Fibroblast of lung (primary cell): ENCODE measurements around the gene SURF4. TPM values are rescaled to one million over a fixed set of nuclear protein-coding genes. Genes with fewer than 3 reads are reported as not detected.
A peak's percentile ranks its signal among the peaks of the same experiment; 100 is the strongest.

Experiments
- DNase-seq, 2 donors: peaks; one replicate each; pipeline versions ENCODE4 v3.0.0 to v3.0.0-alpha.2; 2010; ENCODE audit warnings: low read depth in 2 of 2
- H2AFZ ChIP-seq: 2 replicates; pipeline ENCODE4 v1.5.1; 2012; ENCODE audit warnings: low read length, control low read depth, inconsistent platforms
- H3K27ac ChIP-seq: 2 replicates; pipeline ENCODE4 v1.5.1; 2011; ENCODE audit warnings: low read length, control low read depth; ENCODE audit not compliant: insufficient read depth
- H3K27me3 ChIP-seq: 2 replicates; pipeline ENCODE4 v1.5.1; 2011; ENCODE audit warnings: mild to moderate bottlenecking, low read length; ENCODE audit not compliant: control insufficient read depth, insufficient read depth
- H3K36me3 ChIP-seq: 2 replicates; pipeline ENCODE4 v1.5.1; 2011; ENCODE audit warnings: low read length; ENCODE audit not compliant: control insufficient read depth, insufficient read depth
- H3K4me1 ChIP-seq: 2 replicates; pipeline ENCODE4 v1.5.1; 2011; ENCODE audit warnings: low read length; ENCODE audit not compliant: control insufficient read depth, insufficient read depth; ENCODE audit errors: extremely low read depth
- H3K4me2 ChIP-seq: 2 replicates; pipeline ENCODE4 v1.5.1; 2011; ENCODE audit warnings: low read length, control low read depth; ENCODE audit not compliant: insufficient read depth; ENCODE audit errors: extremely low read depth
- H3K4me3 ChIP-seq, 4 experiments: fragments of 200-600 bp in 1 of 4; sonication (generic) in 1 of 4; replicated peaks in 1 of 4; 2 replicates each; pipeline ENCODE4 v1.5.1; 2011 to 2016; ENCODE audit warnings: low read length in 4 of 4, low read depth in 3 of 4, mild to moderate bottlenecking in 3 of 4, control low read depth in 2 of 4, inconsistent platforms in 1 of 4, mixed read lengths in 1 of 4; ENCODE audit not compliant: insufficient read depth in 1 of 4; ENCODE audit errors: control extremely low read depth in 1 of 4
- H3K79me2 ChIP-seq: 2 replicates; pipeline ENCODE4 v1.5.1; 2012; ENCODE audit warnings: mild to moderate bottlenecking, low read length, inconsistent platforms; ENCODE audit not compliant: control insufficient read depth, insufficient read depth
- H3K9ac ChIP-seq: 2 replicates; pipeline ENCODE4 v1.5.1; 2011; ENCODE audit warnings: mild to moderate bottlenecking, low read length, control low read depth; ENCODE audit not compliant: insufficient read depth
- H3K9me3 ChIP-seq: 2 replicates; pipeline ENCODE4 v1.5.1; 2012; ENCODE audit warnings: low read depth, low read length; ENCODE audit not compliant: control insufficient read depth, insufficient read depth
- H4K20me1 ChIP-seq: 2 replicates; pipeline ENCODE4 v1.5.1; 2011; ENCODE audit warnings: low read length; ENCODE audit not compliant: control insufficient read depth, insufficient read depth; ENCODE audit errors: extremely low read depth
- CTCF ChIP-seq, 2 donors: IDR thresholded peaks in 1 of 2; conservative IDR thresholded peaks in 1 of 2; 1 replicate in 1 of 2; 2 replicates in 1 of 2; pipeline ENCODE4 v1.5.1; 2011 to 2012; ENCODE audit warnings: low read length in 2 of 2, control low read depth in 1 of 2, inconsistent platforms in 1 of 2, low read depth in 1 of 2, mild to moderate bottlenecking in 1 of 2
- EZH2 ChIP-seq: IDR thresholded peaks from 2 replicates; pipeline ENCODE4 v1.5.1; 2012; ENCODE audit warnings: low read length, control low read depth, mild to moderate bottlenecking; ENCODE audit errors: missing control alignments
- polyA plus RNA-seq, 2 donors: library from polyadenylated mRNA; depleted of rRNA in 1 of 2; stranded (reverse) in 1 of 2; unstranded in 1 of 2; fragments of >200 nt; gene quantifications; 2 replicates each; pipeline ENCODE4 v1.2.1, GENCODE V29; 2011 to 2012; ENCODE audit warnings: missing spikeins in 1 of 2
- total RNA-seq: library from RNA; depleted of rRNA; stranded (reverse); fragments of >200 nt; gene quantifications from 2 replicates; pipeline ENCODE4 v1.2.1, GENCODE V29; 2014

The SURF4 gene
- total and polyA plus RNA-seq, 2 donors (not counting 1 experiment from before 2014, with no cell fraction given), result 338 to 358 TPM

DNA sequence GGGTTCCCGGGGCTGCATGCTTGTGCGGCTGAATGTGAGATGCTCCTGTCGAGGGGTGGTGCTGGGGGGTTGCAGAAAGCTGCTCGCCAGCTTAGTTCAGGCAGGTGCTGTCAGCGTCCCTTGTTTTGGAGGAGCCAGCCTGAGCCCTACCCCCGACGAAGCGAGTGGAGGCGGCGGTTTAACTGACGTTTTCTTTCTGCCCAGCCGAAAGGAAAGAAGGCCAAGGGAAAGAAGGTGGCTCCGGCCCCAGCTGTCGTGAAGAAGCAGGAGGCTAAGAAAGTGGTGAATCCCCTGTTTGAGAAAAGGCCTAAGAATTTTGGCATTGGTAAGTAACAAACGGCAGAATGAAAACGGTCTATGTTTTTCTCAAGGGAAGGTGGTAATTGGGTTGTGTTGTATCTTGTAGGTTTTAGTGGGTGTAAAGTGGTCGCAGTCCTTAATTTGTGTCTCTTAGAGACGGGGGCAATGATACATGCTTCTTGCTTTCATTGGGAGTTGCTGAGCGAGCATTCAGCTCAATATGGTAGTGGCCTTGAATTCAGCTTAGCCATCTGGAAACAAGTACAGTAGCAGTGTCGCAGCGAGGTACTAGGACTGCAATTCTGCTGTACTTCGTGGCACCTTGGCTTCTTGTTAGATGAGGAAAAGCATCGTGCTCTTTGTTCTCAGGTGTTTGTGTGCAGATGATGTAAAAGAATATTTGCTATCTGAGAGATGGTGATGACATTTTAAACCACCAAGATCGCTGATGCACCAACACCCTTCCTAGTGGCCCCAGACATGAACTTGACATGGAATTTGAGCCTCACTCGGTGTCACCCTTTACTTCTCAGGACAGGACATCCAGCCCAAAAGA lies 26.9 kb downstream of the SURF4 start:
- no peak overlapping the region for H2AFZ ChIP-seq
- H3K27ac ChIP-seq, result peak overlapping the region; percentile 92
- H4K20me1 ChIP-seq, result no peaks in the 10 kb centered on the region
- no peak for TF ChIP-seq CTCF (conservative IDR thresholded peaks at IDR 0.05 in 1 of 2, IDR thresholded peaks at IDR 0.05 in 1 of 2; ENCODE audit: low read depth in 1 of 2, low read length in 2 of 2)
- TF ChIP-seq EZH2, result no peak
- no peaks in the 10 kb centered on the region for H3K27me3 ChIP-seq
- peaks cover 11% of the 10 kb centered on the region for H3K4me1 ChIP-seq
- peaks cover 30% of the 10 kb centered on the region for H3K36me3 ChIP-seq
- H3K9me3 ChIP-seq, result no peaks in the 10 kb centered on the region
- H3K9ac ChIP-seq, result peak overlapping the region; percentile 97
- DNase-seq, result no peak
- peak overlapping the region; percentile 100 for H3K4me2 ChIP-seq
- peaks cover 43% of the 10 kb centered on the region for H3K79me2 ChIP-seq
- peak overlapping the region; percentile 81 to 95 (median 92) for H3K4me3 ChIP-seq

DNA sequence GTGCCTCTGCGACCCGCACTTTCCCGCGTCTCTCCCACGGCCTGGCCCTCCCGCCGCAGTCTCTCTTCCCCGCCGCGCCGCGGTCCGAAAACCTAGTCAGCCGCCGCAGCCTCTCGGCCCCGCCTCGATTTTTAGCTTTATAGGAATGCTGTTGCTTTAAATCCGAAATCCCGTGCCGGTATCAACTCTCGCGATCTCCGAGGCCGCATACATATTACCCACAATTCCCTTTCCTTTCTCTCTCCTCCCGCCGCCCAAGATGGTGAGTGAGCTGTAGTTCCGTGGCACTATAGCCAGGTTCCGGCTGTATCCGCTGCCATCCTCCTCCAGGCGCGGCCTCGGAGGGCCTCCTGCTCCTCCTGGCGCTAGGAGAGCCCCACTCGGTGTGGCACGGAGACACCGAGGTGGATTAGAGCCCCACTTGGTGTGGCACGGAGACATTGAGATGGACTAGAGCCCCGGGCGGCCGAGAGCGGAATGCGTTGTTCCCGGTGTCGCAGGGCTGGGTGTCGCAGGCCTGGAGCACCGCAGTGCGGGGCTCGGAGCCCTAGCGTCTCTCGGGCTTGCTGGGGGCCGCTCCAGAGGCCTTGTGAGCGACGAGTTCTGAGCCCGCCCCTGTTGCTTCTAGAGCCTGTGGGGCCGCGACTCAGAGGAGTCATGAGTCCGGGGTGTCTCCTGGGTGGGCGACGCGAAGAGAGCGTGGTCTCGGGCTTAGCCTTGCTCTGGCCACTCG lies 27.7 kb downstream of the SURF4 start, which contains the start of the genes MED22 and RPL7A:
TSS of gene MED22 (minus strand) at position 147 of the 733 bp plus-strand sequence. CDS start 1,469 bp downstream, outside the sequence.
TSS of gene RPL7A (plus strand) at position 234 of the 733 bp plus-strand sequence. CDS start at position 260, 26 bp downstream.
- no peaks in the 10 kb centered on the region for H3K9me3 ChIP-seq
- peaks cover 35% of the 10 kb centered on the region for H3K36me3 ChIP-seq
- H4K20me1 ChIP-seq, result no peaks in the 10 kb centered on the region
- no peaks in the 10 kb centered on the region for H3K27me3 ChIP-seq
- DNase-seq, result peak; percentile 93 to 98
- H3K4me2 ChIP-seq, result peak within 1 kb of the TSS; percentile 100
- H3K79me2 ChIP-seq, result peaks cover 43% of the 10 kb centered on the region
- peaks cover 11% of the 10 kb centered on the region for H3K4me1 ChIP-seq
- no peak within 1 kb of the TSS for H2AFZ ChIP-seq
- TF ChIP-seq CTCF (conservative IDR thresholded peaks at IDR 0.05 in 1 of 2, IDR thresholded peaks at IDR 0.05 in 1 of 2; ENCODE audit: low read depth in 1 of 2, low read length in 2 of 2), result no peak
- no peak for TF ChIP-seq EZH2
- peak within 1 kb of the TSS; percentile 92 for H3K27ac ChIP-seq
- H3K4me3 ChIP-seq, result peak within 1 kb of the TSS; percentile 81 to 95 (median 92)
- peak within 1 kb of the TSS; percentile 97 for H3K9ac ChIP-seq

- peaks cover 11% of the 10 kb centered on the region for H3K4me1 ChIP-seq
- H3K79me2 ChIP-seq, result peaks cover 43% of the 10 kb centered on the region
- H3K36me3 ChIP-seq, result peaks cover 37% of the 10 kb centered on the region
Observed at GRCh38 chr9:133347515-133347984, 28.3 kb downstream of the SURF4 start.

More at GRCh38 chr9:133347515-133347984, 28.3 kb downstream of the SURF4 start:
- H3K9me3 ChIP-seq, result no peaks in the 10 kb centered on the region
- peak overlapping the region; percentile 85 for H3K4me2 ChIP-seq
- H3K27me3 ChIP-seq, result no peaks in the 10 kb centered on the region
- H3K9ac ChIP-seq, result peak overlapping the region; percentile 74
- H3K4me3 ChIP-seq, result peak overlapping the region; percentile 81 to 95 (median 92)
- no peak for TF ChIP-seq CTCF (conservative IDR thresholded peaks at IDR 0.05 in 1 of 2, IDR thresholded peaks at IDR 0.05 in 1 of 2; ENCODE audit: low read depth in 1 of 2, low read length in 2 of 2)
- no peak for TF ChIP-seq EZH2
- H4K20me1 ChIP-seq, result no peaks in the 10 kb centered on the region
- peak overlapping the region; percentile 66 for H3K27ac ChIP-seq
- no peak overlapping the region for H2AFZ ChIP-seq
- DNase-seq, result peak in 1 of 2 donors; percentile 30
